Naive thymus-derived CD4-positive, alpha-beta T cell (primary cell): ENCODE data around the gene MYO9B. TPM values are rescaled to one million over a fixed set of nuclear protein-coding genes. Genes with fewer than 3 reads are reported as not detected.

ENCODE experiments used
- ATAC-seq: fragments of 150-1000 bp; cut with Tn5 transposase; 2 replicates; pipeline ENCODE4 v1.10.0; 2021; ENCODE audit warnings: mild to moderate bottlenecking, moderate library complexity
- CTCF ChIA-PET: fragments of 350-600 bp; sonication (Branson Sonifier 250); formaldehyde crosslinking; loops from one replicate; lab custom pipeline; 2021; ENCODE audit warnings: antibody characterized with exemption; lab: Charles Lee
- POLR2A ChIA-PET: fragments of 350-600 bp; sonication (Branson Sonifier 250); formaldehyde crosslinking; loops from one replicate; lab custom pipeline; 2021; ENCODE audit warnings: antibody characterized with exemption, inconsistent platforms; lab: Charles Lee
- DNase-seq, 9 donors: peaks; one replicate each; pipeline versions ENCODE4 v3.0.0 to v3.0.0-alpha.2; 2020 to 2022; ENCODE audit warnings: mixed read lengths in 1 of 9
- H3K27ac ChIP-seq: one replicate; pipeline ENCODE4 v1.7.0; 2013; ENCODE audit warnings: mild to moderate bottlenecking, low read depth, low read length, moderate library complexity
- H3K27me3 ChIP-seq, 2 donors: one replicate each; pipeline ENCODE4 v1.7.0; 2013; ENCODE audit warnings: low read length in 2 of 2, mild to moderate bottlenecking in 2 of 2, moderate library complexity in 2 of 2; ENCODE audit not compliant: control insufficient read depth in 2 of 2, insufficient read depth in 2 of 2
- H3K36me3 ChIP-seq, 3 experiments: 1 replicate in 2 of 3; 2 replicates in 1 of 3; pipeline ENCODE4 v1.7.0; 2013; ENCODE audit warnings: low read length in 3 of 3, mild to moderate bottlenecking in 3 of 3, moderate library complexity in 1 of 3; ENCODE audit not compliant: insufficient read depth in 3 of 3, control insufficient read depth in 2 of 3
- H3K4me1 ChIP-seq, 2 donors: one replicate each; pipeline ENCODE4 v1.7.0; 2013; ENCODE audit warnings: low read length in 2 of 2, mild to moderate bottlenecking in 2 of 2, moderate library complexity in 1 of 2; ENCODE audit not compliant: control insufficient read depth in 2 of 2, insufficient read depth in 2 of 2
- H3K4me3 ChIP-seq: 2 replicates; pipeline ENCODE4 v1.7.0; 2013; ENCODE audit warnings: mild to moderate bottlenecking, low read length
- H3K9me3 ChIP-seq, 3 experiments: 1 replicate in 2 of 3; 2 replicates in 1 of 3; pipeline ENCODE4 v1.7.0; 2013; ENCODE audit warnings: low read length in 3 of 3; ENCODE audit not compliant: control insufficient read depth in 2 of 3
- H3K27ac Mint-ChIP-seq, 9 donors: one replicate each; pipeline ENCODE4 v1.8.0; 2020 to 2022; ENCODE audit warnings: mixed read lengths in 9 of 9, mild to moderate bottlenecking in 8 of 9, moderate library complexity in 5 of 9, inconsistent platforms in 2 of 9
- H3K27me3 Mint-ChIP-seq, 5 donors: one replicate each; pipeline ENCODE4 v1.8.0; 2021 to 2022; ENCODE audit warnings: mixed read lengths in 5 of 5, mild to moderate bottlenecking in 1 of 5
- H3K36me3 Mint-ChIP-seq, 5 donors: one replicate each; pipeline ENCODE4 v1.8.0; 2020 to 2022; ENCODE audit warnings: mixed read lengths in 5 of 5, mild to moderate bottlenecking in 3 of 5, inconsistent platforms in 1 of 5
- H3K4me1 Mint-ChIP-seq, 7 donors: one replicate each; pipeline ENCODE4 v1.8.0; 2020 to 2022; ENCODE audit warnings: mixed read lengths in 7 of 7, mild to moderate bottlenecking in 3 of 7, inconsistent platforms in 1 of 7
- H3K4me3 Mint-ChIP-seq, 10 donors: one replicate each; pipeline ENCODE4 v1.8.0; 2020 to 2022; ENCODE audit warnings: mild to moderate bottlenecking in 10 of 10, mixed read lengths in 10 of 10, moderate library complexity in 6 of 10, inconsistent platforms in 2 of 10
- H3K9me3 Mint-ChIP-seq, 11 donors: one replicate each; pipeline ENCODE4 v1.8.0; 2020 to 2022; ENCODE audit warnings: mixed read lengths in 11 of 11, mild to moderate bottlenecking in 4 of 11, inconsistent platforms in 1 of 11, moderate library complexity in 1 of 11
- intact Hi-C, 2 donors: fragments of 100-400 bp; cut with micrococcal nuclease; formaldehyde crosslinking; loops; one replicate each; pipeline ENCODE4 v1.15.1; 2023
- polyA plus RNA-seq, 2 donors: library from polyadenylated mRNA; unstranded; fragments of 300-500 nt; fragmentation: Illumina TruSeq; gene quantifications; one replicate each; pipeline ENCODE4 v1.2.3, GENCODE V29; 2021
- total RNA-seq, 6 experiments: library from RNA in 5 of 6; stranded (reverse) in 5 of 6; gene quantifications; 1 replicate in 5 of 6; 2 replicates in 1 of 6; pipeline ENCODE4 v1.2.3 and lab custom pipeline; 2021 to 2026

MYO9B gene
- total and polyA plus RNA-seq, 7 experiments from 2014 or later, result 5.6 to 297 (median 165) TPM

DNA sequence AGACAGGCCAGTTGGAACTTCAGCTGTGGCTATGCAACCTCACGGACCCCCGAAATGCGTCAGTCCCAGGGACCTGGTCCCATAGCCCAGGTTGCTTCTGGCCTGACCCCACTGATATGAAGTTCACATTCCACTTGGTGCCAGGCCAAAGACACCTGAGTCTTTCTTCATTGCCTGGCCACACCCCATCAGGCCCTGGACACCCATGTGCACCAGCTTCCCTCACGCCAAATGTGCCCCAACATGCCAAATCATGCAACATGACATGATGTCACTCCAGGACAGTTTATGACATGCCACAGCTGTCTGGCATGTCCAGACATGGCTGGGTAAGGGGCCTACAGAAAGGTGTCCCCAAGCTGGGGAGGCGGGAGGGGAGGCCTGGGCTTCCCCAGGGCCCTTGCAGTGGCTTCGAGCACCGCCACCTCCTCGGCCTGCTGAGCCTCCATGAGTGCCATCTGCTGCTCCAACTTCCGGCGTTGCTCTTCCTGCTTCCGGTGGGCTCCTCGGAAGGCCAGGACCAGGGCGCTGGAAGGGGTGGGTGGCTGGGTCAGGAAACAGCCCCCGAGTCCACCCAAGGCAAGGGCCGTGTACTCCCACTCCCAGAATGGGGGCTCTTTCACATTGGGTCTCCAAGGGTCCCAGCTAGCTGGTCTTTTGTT is 174.4 kb downstream of the MYO9B start:
- POLR2A ChIA-PET, result interaction anchor here (1.0 kb wide), 2 partner anchors 16 to 24 kb away, joined by 3 read pairs; partner anchors contain the start of gene OCEL1
- CTCF ChIA-PET, result no interaction called here
- H3K27ac Mint-ChIP-seq, result no peak overlapping the region
- Histone ChIP-seq H3K9me3 (no peaks in the 10 kb centered on the region), H3K27me3 (no peaks in the 10 kb centered on the region), H3K27ac (no peak overlapping the region), H3K4me3 (no peak overlapping the region), H3K4me1 (peaks cover 0 to 11% of the 10 kb centered on the region in 2 donors), H3K36me3 (no peaks in the 10 kb centered on the region)
- intact Hi-C loops, result no loop called here
- peaks cover 0 to 2% (median 0%) of the 10 kb centered on the region in 11 donors for H3K9me3 Mint-ChIP-seq
- H3K36me3 Mint-ChIP-seq, result no peaks in the 10 kb centered on the region
- no peak overlapping the region for H3K4me3 Mint-ChIP-seq
- ATAC-seq (no peak), DNase-seq (no peak)
- peaks cover 0 to 12% (median 0%) of the 10 kb centered on the region in 5 donors for H3K27me3 Mint-ChIP-seq
- peaks cover 0 to 9% (median 5%) of the 10 kb centered on the region in 7 donors for H3K4me1 Mint-ChIP-seq

DNA sequence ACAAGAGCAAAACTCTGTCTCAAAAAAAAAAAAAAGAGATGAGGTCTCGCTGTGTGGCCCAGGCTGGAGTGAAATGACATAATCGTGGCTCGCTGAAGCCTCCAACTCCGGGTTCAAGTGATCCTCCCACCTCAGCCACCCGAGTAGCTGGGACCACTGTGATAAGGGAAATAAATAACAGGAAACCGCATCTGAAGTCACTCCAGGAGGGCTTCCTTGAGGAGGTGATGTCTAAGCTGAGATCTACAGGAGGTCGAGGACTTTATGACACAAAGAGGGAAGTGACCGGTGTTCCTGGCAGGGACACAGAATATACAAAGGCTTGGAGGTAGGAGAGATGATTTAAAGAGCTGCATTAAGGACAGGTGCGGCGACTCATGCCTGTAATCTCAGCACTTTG is 179.1 kb downstream of the MYO9B start:
- no peaks in the 10 kb centered on the region for H3K36me3 ChIP-seq
- no peaks in the 10 kb centered on the region for H3K9me3 ChIP-seq
- POLR2A ChIA-PET, result interaction anchor here (1.0 kb wide), 1 partner anchor 28 kb away, joined by 4 read pairs; the partner anchor contains the start of gene OCEL1
- no peak overlapping the region for H3K27ac ChIP-seq
- DNase-seq, result no peak
- intact Hi-C loops, result no loop called here
- no peaks in the 10 kb centered on the region for H3K36me3 Mint-ChIP-seq
- H3K4me1 Mint-ChIP-seq, result no peaks in the 10 kb centered on the region
- H3K9me3 Mint-ChIP-seq, result no peaks in the 10 kb centered on the region
- H3K27ac Mint-ChIP-seq, result no peak overlapping the region
- H3K27me3 Mint-ChIP-seq, result no peaks in the 10 kb centered on the region
- no peak overlapping the region for H3K4me3 Mint-ChIP-seq
- no peaks in the 10 kb centered on the region for H3K27me3 ChIP-seq
- no peak for ATAC-seq
- CTCF ChIA-PET, result interaction anchor here (0.7 kb wide), 1 partner anchor 24 kb away, joined by 3 read pairs; no protein-coding TSS in a partner anchor
- H3K4me3 ChIP-seq, result no peak overlapping the region
- H3K4me1 ChIP-seq, result no peaks in the 10 kb centered on the region

DNA sequence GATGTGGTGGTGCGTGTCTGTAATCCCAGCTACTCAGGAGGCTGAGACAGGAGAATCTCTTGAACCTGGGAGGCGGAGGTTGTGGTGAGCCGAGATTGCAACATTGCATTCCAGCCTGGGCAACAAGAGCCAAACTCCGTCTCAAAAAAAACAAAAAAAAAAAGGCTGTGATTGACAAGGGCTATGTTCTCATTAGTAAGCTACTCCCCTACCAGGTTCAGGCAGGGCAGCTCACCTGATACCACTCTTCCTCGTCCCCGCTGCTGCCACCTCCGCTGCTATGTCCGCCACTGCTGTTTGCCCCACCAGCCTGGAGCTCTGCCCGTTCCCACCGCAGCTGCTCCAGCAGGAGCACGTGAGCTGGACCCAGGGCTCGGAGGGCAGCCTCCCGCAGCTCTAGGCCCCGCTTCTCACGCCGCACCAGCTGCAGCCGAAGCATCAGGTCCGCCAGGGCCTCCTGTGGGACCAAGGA is 179.6 kb downstream of the MYO9B start:
- intact Hi-C loops, result no loop called here
- Mint-ChIP-seq H3K9me3 (no peaks in the 10 kb centered on the region), H3K36me3 (no peaks in the 10 kb centered on the region), H3K27ac (no peak overlapping the region), H3K27me3 (no peaks in the 10 kb centered on the region), H3K4me3 (no peak overlapping the region), H3K4me1 (no peaks in the 10 kb centered on the region)
- H3K4me3 ChIP-seq, result no peak overlapping the region
- ChIA-PET CTCF (interaction anchor here (0.6 to 1.3 kb wide), 2 partner anchors 28 to 130 kb away, joined by 3 to 5 read pairs; no protein-coding TSS in a partner anchor), POLR2A (interaction anchor here (0.6 to 1.0 kb wide), 3 partner anchors 19 to 178 kb away, joined by 3 to 4 read pairs (median 3); partner anchors contain the start of gene OCEL1)
- no peaks in the 10 kb centered on the region for H3K36me3 ChIP-seq
- no peaks in the 10 kb centered on the region for H3K9me3 ChIP-seq
- H3K27ac ChIP-seq, result no peak overlapping the region
- no peaks in the 10 kb centered on the region for H3K27me3 ChIP-seq
- no peak for ATAC-seq
- DNase-seq, result no peak
- H3K4me1 ChIP-seq, result no peaks in the 10 kb centered on the region

DNA sequence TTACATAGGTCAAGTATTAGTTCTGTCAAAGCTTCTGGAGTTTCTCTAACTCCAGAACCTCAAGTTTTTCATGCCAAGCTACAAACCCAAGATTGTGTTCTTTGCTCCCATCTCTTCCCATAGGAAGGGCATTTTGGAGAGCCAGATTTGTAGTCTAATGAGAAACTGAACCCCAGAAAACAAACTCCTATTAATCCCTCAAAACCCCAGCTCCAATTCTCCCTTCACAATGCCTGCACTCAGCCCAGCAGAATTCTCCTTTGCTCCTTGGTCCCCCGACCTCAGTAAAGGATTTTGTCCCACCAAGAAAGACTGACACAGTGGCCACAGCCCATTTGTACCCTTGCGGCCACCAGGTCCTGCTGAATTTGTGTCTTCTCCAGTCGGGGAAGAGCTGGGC is 180.6 kb downstream of the MYO9B start:
- Histone ChIP-seq H3K4me3 (no peak overlapping the region), H3K36me3 (no peaks in the 10 kb centered on the region), H3K9me3 (no peaks in the 10 kb centered on the region), H3K4me1 (no peaks in the 10 kb centered on the region), H3K27ac (no peak overlapping the region), H3K27me3 (no peaks in the 10 kb centered on the region)
- CTCF ChIA-PET, result interaction anchor here (1.3 kb wide), 1 partner anchor 27 kb away, joined by 3 read pairs; no protein-coding TSS in a partner anchor
- Mint-ChIP-seq H3K4me1 (peaks cover 4 to 7% (median 5%) of the 10 kb centered on the region in 7 donors), H3K4me3 (no peak overlapping the region), H3K36me3 (no peaks in the 10 kb centered on the region), H3K9me3 (no peaks in the 10 kb centered on the region), H3K27me3 (no peaks in the 10 kb centered on the region), H3K27ac (no peak overlapping the region)
- intact Hi-C loops, result no loop called here
- DNase-seq (no peak), ATAC-seq (no peak)
- POLR2A ChIA-PET, result interaction anchor here (0.6 to 1.4 kb wide), 3 partner anchors 10 to 79 kb away, joined by 3 to 8 read pairs (median 3); partner anchors contain the start of gene BABAM1

DNA sequence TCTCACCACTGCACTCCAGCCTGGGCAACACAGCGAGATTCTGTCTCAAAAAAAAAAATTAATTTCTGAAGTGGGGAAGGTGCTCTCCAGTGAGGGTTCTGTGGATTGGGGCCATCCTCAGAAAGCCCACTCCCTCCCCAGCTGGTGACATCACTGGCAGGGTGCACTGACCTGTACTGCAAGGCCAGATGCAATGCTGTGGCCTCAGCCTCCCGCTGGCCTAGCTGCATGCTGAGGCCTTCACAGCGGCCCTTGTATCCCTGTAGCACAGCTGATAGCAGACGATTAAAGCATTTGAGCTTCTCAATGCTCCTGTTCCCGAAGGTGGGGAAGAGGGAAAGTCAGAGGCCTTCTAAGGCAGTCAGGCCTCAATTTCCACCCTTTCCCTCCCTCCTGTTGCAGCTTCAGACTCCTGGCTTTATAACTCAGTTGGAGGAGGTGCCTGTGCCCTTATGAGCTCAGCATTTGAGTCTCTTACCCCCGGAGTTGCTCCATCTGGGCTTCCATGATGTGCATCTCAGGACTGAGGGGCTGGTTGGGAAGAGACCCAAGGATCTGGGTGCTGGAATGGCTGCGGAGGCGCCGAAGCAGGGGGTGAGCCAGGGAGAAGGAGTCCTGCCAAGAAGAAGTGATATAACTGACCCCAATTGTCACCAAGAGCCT is 183.7 kb downstream of the MYO9B start:
- POLR2A ChIA-PET, result interaction anchor here (0.6 to 3.5 kb wide), 6 partner anchors 8 to 112 kb away, joined by 3 to 11 read pairs (median 5); partner anchors contain the start of genes ANKLE1 and BABAM1
- Histone ChIP-seq H3K27ac (no peak overlapping the region), H3K4me3 (no peak overlapping the region), H3K36me3 (no peaks in the 10 kb centered on the region), H3K4me1 (no peaks in the 10 kb centered on the region), H3K9me3 (no peaks in the 10 kb centered on the region), H3K27me3 (no peaks in the 10 kb centered on the region)
- DNase-seq, result no peak
- no peak overlapping the region for H3K4me3 Mint-ChIP-seq
- H3K9me3 Mint-ChIP-seq, result no peaks in the 10 kb centered on the region
- no peaks in the 10 kb centered on the region for H3K36me3 Mint-ChIP-seq
- no peak overlapping the region for H3K27ac Mint-ChIP-seq
- CTCF ChIA-PET, result interaction anchor here (0.8 to 6.0 kb wide), 9 partner anchors 9 to 193 kb away, joined by 3 to 36 read pairs (median 3); partner anchors contain the start of gene ANKLE1
- intact Hi-C loops, result no loop called here
- H3K4me1 Mint-ChIP-seq, result peaks cover 4 to 8% (median 6%) of the 10 kb centered on the region in 7 donors
- H3K27me3 Mint-ChIP-seq, result no peaks in the 10 kb centered on the region
- no peak for ATAC-seq

DNA sequence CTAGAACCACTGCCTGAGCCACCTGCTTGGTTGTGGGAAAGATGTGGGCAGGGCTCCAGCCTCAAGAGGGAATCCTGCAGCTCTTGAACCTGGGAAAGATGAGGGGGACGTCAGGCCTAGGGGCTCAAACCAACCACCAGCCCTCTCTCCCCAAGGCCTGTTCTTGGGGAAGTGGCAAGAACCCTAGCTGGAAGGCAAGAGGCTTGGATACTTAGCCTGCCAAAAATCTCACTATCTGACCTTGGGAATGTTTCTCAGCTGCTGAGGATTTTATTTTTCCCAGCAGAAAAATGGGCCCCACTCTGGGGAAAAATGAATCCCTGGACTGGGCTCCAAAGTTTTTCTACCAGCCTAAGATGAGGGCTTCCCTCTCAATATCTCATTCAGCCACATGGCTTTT is 184.4 kb downstream of the MYO9B start:
- ATAC-seq (no peak), DNase-seq (no peak)
- no peak overlapping the region for H3K4me3 ChIP-seq
- Mint-ChIP-seq H3K4me1 (peaks cover 5 to 14% (median 13%) of the 10 kb centered on the region in 7 donors), H3K27me3 (no peaks in the 10 kb centered on the region), H3K36me3 (no peaks in the 10 kb centered on the region), H3K27ac (no peak overlapping the region), H3K9me3 (no peaks in the 10 kb centered on the region), H3K4me3 (no peak overlapping the region)
- no peaks in the 10 kb centered on the region for H3K27me3 ChIP-seq
- H3K9me3 ChIP-seq, result no peaks in the 10 kb centered on the region
- ChIA-PET CTCF (interaction anchor here (0.6 to 6.0 kb wide), 10 partner anchors 23 to 893 kb away, joined by 3 to 36 read pairs (median 3); partner anchors contain the start of gene ANKLE1), POLR2A (interaction anchor here (0.6 to 3.5 kb wide), 5 partner anchors 12 to 111 kb away, joined by 3 to 11 read pairs (median 3); partner anchors contain the start of gene ANKLE1)
- no peaks in the 10 kb centered on the region for H3K36me3 ChIP-seq
- H3K4me1 ChIP-seq, result peaks cover 0 to 6% of the 10 kb centered on the region in 2 donors
- intact Hi-C loops, result loop anchor here (1.0 to 2.0 kb wide), 3 partner anchors 13 to 131 kb away; no protein-coding TSS in a partner anchor
- H3K27ac ChIP-seq, result no peak overlapping the region
